GM12864 (cell line): Measurements from ENCODE around the gene SLK.
A peak's percentile ranks its signal among the peaks of the same experiment; 100 is the strongest.

Source experiments
- DNase-seq: peaks from one replicate; pipeline ENCODE4 v3.0.0-alpha.2; 2011; ENCODE audit warnings: low read depth
- H3K4me3 ChIP-seq: 2 replicates; pipeline ENCODE4 v1.5.1; 2011; ENCODE audit warnings: mild to moderate bottlenecking, low read depth, low read length, control low read depth
- CTCF ChIP-seq: IDR thresholded peaks from 2 replicates; pipeline ENCODE4 v1.5.1; 2011; ENCODE audit warnings: low read depth, mild to moderate bottlenecking, moderate library complexity, low read length, control low read depth, inconsistent platforms; ENCODE audit errors: missing control alignments

The SLK gene

GRCh38 chr10:103983367-103983911 lies 16.5 kb downstream of the SLK start:
- TF ChIP-seq CTCF = no peak
- H3K4me3 ChIP-seq = peak overlapping the region; percentile 0
- DNase-seq = peak; percentile 43

GRCh38 chr10:103985726-103986125 lies 18.8 kb downstream of the SLK start:
- TF ChIP-seq CTCF = no peak
- DNase-seq = no peak

DNA sequence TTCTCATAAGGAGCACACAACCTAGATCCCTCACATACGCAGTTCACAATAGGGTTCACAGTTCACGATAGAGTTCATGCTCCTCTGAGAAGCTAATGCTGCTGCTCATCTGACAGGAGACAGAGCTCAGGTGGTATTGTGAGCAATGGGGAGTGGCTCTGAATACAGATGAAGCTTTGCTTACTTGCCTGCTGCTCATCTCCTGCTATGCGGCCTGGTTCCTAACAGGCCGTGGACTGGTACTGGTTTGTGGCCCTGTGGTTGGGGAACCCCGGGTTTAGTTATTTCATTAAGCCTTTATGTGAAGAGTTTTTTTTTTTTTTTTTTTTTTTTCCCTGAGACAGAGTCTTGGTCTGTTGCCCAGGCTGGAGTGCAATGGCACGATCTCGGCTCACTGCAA lies 19.4 kb downstream of the SLK start:
- DNase-seq = no peak
- no peak overlapping the region for H3K4me3 ChIP-seq
- TF ChIP-seq CTCF = no peak

More at GRCh38 chr10:103985726-103986125, 18.8 kb downstream of the SLK start:
- H3K4me3 ChIP-seq = no peak overlapping the region

DNA sequence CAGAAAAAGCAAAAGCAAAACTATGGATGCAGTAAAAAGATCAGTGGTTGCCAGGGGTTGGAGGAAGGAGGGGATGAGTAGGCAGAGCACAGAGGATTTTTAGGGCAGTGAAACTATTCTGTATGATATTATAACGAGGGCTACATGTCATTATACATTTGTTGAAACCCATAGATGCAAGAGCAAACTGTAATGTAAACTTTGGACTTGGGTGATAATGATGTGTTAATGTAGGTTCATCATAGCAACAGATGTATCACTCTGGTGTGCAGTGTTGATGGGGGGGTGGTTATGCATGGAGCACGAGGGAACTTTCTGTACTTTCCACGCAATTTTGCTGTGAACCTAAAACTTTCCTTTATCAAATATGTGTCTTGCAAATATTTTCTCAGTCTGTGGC lies 23.2 kb downstream of the SLK start:
- TF ChIP-seq CTCF = no peak
- no peak overlapping the region; the same call in 1 of the 2 replicates for H3K4me3 ChIP-seq
- DNase-seq = no peak

- no peak overlapping the region; the same call in 1 of the 2 replicates for H3K4me3 ChIP-seq
- DNase-seq = no peak
- no peak for TF ChIP-seq CTCF
Measured at GRCh38 chr10:103990531-103990930, 23.6 kb downstream of the SLK start.

- no peak for TF ChIP-seq CTCF
- DNase-seq = no peak
- no peak overlapping the region for H3K4me3 ChIP-seq
Measured at GRCh38 chr10:103991393-103992128, 24.6 kb downstream of the SLK start.

GRCh38 chr10:103995134-103995533 lies 28.2 kb downstream of the SLK start:
- H3K4me3 ChIP-seq = no peak overlapping the region
- TF ChIP-seq CTCF = no peak
- DNase-seq = no peak
